NCI-H69 (cell line): ENCODE results near the gene RHOB.
"Not testable (repeated sequence)": the region's sequence is repeated elsewhere in the genome, so short reads cannot be mapped to it uniquely, and the experiment has no call there.

ENCODE experiments used
- DNase-seq: peaks from one replicate; lab custom pipeline; 2025; lab: John Stamatoyannopoulos, UW

Gene RHOB

GRCh38 chr2:20454036-20454981, 7.4 kb downstream of the RHOB start:
- DNase-seq, result no peak

DNA sequence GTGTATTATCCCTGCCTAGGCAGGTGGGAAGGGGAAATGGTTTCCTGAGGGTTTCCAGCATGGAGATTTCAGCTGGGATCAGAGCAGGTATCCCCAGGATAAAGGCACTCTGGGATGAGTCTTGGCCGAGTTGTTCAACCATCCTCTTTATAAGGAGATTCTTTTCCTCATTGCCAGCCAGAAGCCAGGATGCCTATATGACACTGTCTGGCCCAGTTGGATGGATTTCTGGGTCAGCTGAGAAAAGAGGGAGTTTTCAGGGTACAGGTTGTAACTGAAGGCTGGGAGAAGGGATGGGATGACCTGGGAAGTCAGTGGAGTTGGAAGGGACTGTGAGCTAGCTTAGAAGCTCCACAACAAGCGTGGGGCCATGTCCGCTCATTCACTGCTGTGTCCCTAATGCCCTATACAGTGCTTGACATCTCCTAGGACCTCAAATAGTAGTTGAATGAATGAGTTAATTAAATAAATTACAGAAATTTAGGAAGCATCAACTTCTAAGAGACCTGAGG, 8.3 kb downstream of the RHOB start:
- DNase-seq, result no peak

GRCh38 chr2:20456116-20456571, 9.3 kb downstream of the RHOB start:
- DNase-seq, result no peak

DNA sequence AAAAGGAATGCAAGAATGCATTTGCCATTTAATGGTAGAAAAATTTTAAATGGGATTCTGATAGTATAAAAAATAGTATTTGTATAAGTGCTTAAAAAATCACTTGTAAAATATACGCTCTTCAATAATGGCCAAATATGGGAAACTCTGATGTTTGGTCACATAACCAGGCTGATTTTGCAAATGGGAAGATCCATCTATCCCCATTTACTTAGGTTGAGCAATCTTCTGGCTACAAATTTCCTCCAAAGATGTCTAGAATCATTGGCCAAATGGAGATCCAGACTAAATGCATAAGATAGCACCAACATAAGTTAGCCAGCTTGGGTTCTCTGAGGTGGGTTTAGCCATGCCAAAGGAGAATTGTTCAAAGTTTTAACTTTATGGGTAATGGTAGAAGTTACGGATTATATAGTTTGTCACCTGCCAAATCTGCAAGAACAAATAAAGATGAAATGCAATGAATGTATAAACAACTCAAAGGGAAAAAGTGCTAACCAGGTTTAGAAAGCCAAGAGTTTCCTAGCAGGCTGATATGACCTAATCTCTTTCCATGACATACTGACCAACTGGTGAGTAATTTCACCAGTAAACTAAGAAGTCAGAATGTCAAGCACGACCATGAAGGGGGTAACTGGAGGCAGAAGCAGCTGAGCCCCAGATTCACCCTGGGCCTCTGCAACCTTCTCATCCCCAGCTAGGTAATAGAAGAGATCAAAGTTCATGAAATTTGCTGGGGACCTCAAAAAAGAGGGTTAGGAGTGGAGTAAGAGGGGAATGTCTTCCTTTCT, 10.0 kb downstream of the RHOB start:
- DNase-seq, result no peak

DNA sequence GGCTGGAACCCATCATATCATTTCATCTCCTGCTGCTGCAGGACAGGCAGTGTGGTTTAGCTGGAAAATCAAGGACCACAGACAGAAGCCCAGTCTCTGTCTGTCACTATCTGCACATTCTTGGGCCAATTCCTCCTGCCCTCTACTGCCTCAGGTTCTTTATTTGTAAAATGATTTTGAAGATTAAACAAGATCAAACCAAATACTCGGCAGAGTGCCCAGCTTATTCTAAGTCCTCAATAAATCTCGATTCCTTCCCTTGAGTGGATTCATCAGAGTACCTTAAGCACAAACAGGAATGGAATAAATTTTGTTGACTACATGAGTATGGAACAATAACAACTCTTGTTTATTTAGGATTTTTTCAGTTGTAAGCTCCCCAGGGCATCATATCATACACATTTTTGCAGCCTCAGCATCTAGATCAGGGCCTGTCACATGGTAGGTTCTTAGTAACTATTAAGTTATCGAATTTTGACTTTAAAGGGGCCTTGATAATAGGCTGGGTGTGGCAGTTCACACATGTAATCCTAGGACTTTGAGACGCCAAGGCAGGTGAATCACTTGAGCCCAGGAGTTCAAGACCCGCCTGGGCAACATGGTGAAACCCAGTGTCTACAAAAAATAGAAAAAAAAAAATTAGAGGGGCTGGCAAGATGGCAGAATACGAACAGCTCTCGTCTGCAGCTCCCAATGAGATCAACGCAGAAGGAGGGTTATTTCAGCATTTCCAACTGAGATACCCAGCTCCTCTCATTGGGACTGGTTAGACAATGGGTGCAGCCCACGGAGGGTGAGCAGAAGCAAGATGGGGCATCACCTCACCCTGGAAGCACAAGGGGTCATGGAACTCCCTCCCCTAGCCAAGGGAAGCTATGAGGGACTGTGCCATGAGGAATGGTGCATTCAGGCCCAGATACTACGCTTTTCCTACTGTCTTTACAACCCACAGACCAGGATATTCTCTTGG, 11.1 kb downstream of the RHOB start:
- DNase-seq, result no peak

DNA sequence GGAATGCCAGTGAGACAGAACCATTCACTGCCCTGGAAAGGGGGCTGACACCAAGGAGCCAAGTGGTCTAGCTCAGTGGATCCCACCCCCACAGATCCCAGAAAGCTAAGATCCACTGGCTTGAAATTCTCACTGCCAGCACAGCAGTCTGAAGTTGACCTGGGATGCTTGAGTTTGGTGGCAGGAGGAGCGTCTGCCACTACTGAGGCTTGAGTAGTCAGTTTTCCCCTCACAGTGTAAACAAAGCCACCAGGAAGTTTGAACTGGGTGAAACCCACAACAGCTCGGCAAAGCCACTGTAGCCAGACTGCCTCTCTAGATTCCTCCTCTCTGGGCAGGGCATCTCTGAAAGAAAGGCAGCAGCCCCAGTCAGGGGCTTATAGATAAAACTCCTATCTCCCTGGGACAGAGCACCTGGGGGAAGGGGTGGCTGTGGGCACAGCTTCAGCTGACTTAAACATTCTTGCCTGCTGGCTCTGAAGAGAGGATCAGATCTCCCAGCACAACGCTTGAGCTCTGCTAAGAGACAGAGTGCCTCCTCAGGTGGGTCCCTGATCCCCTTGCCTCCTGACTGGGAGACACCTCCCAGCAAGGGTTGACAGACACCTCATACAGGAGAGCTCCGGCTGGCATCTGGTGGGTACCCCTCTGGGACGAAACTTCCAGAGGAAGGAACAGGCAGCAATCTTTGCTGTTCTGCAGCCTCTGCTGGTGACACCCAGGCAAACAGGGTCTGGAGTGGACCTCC, 12.0 kb downstream of the RHOB start:
- DNase-seq, result not testable (repeated sequence)

DNA sequence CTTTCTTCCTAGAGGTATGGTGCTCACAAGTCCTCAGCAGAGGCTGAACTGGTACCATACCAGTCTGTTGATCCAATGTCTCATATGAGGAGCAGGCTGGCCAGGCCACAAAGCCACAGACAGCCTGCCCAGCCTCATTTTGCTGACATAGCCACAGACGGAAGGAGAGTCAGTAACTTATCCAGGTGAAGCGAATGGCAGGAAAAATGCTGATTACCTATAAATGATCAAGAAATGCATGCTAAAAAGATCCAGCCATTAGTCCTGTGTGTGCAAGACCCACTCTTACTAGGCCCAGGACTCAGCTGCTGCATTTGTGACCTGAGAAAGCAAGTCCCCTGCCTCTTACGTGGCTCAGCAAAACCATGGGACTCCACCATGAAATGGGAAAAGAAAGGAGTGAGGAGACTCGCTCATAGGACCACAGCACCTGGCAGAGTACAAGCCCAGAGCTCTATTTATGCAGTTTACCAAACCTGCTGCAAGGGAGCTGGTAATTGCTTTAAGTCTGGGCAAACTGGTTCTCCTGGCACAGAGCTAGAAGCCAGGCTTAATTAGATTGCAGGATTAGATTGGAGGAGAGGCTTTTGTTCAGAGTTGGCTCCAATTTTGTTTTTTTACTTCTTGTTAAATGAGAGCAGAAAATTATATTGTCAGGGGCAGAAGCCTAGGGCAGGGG, 19.0 kb downstream of the RHOB start:
- peak; percentile 30 for DNase-seq

GRCh38 chr2:20467789-20468548, 21.1 kb downstream of the RHOB start:
- no peak for DNase-seq

DNA sequence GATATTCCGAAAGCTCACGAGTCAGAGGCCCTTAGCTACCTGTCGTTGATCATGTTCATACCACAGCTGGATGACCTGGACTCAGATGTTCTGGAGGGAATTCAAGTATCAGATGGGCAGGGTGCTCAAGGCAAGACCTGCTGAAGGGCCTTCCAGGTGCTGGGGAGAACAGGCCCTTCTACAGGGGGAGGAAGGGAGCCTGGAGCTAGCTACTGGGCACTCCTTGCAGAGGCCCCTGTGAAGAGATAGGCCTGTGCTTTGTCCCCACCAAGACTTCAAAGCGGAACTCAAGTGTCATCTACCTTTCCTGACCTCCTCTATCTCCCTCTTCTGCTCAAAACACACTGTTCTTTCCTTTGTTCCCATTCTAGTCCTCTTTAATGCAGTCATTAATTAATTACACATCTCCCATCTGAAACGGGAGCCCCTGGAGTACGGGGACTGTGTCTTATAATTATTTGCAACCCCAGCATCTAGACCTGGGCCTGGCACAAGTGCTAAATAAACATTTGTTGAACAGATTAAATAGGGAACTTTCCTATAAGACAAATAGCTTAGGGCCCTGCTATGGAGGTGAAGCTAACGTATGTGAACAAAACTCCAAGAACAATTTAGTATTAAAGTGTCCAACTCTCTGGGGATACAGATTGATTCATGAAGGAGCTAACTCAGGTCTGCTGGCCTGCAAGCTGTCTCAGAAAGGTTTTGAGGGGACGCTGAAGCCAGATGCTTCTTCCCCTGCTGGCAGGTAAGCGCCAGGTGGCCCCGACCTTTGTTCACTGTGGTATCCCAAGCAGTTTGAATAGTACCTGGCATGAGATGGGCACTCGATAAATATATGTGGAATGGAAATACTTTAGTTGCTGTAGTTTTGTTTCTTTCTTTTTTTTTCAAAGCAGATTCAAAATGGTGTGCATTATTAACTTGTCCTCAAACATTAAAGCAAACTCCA, 22.0 kb downstream of the RHOB start:
- peak; percentile 18 for DNase-seq

DNA sequence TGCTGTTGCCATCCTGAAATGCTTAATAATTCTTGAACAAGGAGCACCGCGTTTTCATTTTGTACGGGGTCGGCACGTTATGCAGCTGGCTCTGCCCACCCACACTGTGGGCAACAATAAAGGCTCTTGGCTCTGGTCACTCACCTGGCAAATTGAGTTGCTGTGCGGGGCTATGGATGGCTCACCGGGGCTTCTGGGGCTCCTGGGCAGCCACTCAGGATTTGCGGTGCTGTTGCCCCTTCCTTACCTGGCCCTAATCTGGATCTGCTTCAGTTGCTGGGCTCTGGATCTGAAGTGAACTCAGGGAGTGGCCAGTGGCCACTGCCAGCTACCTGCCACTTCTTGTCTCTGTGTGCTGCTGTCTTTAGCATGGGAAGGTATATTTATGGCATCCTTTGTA, 22.7 kb downstream of the RHOB start:
- DNase-seq, result no peak

DNA sequence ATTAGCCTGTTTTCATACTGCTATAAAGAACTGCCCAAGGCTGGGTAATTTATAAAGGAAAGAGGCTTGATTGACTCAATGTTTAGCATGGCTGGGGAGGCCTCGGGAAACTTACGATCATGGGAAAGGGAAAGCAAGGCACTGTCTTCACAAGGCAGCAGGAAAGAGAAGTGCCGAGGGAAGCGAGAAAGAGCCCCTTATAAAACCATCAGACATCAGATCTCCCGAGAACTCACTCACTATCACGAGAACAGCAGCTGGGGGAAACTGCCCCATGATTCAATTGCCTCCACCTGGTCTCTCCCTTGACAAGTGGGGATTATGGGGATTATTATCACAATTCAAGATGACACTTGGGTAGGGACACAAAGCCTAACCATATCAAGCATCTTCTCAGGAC, 23.3 kb downstream of the RHOB start:
- DNase-seq, result no peak

- no peak for DNase-seq
Measured at GRCh38 chr2:20471148-20471547, 24.3 kb downstream of the RHOB start.

DNA sequence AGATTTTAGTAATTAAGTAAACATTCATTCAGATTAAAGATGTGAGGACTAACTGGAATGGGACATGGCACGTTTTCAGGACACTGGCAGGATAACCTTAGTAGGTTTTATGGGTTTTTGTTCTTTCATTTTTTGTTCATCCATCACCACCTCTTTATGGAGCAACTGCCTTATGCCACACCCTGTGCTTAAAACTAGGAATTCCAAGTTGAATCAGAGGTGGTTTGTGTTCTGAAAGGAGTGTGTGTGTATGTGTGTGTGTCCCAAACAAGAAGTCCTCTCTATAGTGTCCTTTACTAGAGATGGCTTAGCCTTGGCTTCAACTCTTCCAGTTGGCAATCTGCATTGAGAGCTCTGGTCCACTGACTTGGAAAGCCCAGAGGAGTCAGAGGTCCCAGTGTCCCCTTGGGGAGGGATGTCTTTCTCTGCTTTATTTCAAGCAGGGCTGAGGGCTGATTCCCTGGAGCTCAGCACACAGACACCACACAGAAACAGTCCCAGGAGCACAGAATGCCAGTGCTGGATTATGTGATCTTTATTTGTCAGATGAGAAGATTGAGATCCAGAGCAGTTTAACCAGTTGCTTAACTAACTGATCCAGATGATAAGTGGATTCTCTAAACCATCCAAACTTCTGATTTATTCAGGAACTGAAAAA, 25.2 kb downstream of the RHOB start:
- DNase-seq, result no peak

GRCh38 chr2:20472569-20472968, 25.7 kb downstream of the RHOB start:
- DNase-seq, result no peak

GRCh38 chr2:20473128-20473527, 26.3 kb downstream of the RHOB start:
- DNase-seq, result no peak

DNA sequence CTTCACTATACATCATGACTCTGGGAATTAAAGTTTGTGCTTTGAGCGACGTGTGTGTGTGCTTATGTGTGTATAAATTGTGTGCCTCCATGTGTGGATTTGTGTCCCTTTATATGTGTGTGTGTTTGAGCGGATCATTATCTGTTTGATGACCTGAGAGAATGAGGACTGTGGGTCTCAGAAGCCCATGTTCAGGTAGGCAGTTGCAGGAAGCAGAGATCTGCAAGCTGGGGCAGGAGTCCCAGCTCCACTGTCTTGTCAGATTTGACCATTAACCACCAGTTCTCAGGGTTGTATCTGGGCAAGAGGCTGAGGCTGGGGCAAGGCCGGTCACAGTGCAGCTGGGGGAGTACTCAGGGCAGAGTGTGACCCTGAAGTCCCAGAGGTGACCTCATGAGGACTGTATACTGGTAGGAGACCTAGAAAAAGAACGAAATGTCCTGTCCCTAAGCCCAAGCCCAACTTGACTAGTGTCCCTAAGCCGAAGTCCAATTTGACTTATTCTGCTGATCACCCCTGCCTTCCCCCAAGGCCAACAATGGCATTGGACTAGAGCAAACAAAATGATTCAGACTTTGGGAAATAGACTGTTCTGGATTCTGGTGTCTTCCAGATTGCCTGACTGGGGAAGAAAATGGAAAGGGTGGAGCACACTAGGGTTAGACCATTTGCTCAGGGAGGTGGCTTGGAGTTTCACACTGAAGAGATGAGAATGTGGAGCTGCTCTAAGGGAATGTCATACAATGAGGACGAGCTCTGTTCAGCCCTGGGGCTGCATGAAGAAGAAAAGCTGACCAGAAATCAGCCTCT, 28.1 kb downstream of the RHOB start:
- no peak for DNase-seq

DNA sequence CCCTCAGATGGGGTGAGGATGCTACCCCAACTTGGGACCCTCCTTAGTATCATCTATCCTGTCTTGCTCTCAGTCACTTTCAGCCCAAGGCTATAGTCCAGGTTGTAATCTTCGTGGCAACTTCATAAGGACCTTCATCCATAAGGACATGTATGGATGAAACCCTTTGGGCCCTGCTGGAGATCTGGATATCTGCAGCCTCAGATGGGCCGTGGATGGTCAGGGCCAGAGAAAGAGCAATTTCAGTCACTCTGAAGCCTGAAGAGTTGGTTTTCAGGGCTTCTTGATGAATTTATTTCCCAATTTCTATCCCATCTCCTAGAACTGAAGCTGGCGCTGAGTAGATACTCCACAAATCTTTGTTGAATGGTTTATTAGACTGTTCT, 28.7 kb downstream of the RHOB start:
- DNase-seq, result no peak
